Subcutaneous adipose tissue (tissue), 4 donors: ENCODE data around the gene SCN3B. TPM values are rescaled to one million over a fixed set of nuclear protein-coding genes. Genes with fewer than 3 reads are reported as not detected.

Experiments
- total RNA-seq, 4 donors: library from RNA; depleted of rRNA; stranded (reverse); fragments of >200 nt; gene quantifications; one replicate each; pipeline ENCODE4 v1.1.0, GENCODE V29; 2016
- TF ChIP-seq, protein P1 (sequence below): fragments of 450-650 bp; IDR thresholded peaks from one replicate; pipeline ENCODE4 v1.5.1; 2016; ENCODE audit warnings: low read depth, mild to moderate bottlenecking, control low read depth, antibody characterized with exemption, moderate library complexity

The SCN3B gene
- total RNA-seq, 4 donors from 2014 or later, result 0.17 to 1.5 (median 0.88) TPM

- TF ChIP-seq, protein P1, sequence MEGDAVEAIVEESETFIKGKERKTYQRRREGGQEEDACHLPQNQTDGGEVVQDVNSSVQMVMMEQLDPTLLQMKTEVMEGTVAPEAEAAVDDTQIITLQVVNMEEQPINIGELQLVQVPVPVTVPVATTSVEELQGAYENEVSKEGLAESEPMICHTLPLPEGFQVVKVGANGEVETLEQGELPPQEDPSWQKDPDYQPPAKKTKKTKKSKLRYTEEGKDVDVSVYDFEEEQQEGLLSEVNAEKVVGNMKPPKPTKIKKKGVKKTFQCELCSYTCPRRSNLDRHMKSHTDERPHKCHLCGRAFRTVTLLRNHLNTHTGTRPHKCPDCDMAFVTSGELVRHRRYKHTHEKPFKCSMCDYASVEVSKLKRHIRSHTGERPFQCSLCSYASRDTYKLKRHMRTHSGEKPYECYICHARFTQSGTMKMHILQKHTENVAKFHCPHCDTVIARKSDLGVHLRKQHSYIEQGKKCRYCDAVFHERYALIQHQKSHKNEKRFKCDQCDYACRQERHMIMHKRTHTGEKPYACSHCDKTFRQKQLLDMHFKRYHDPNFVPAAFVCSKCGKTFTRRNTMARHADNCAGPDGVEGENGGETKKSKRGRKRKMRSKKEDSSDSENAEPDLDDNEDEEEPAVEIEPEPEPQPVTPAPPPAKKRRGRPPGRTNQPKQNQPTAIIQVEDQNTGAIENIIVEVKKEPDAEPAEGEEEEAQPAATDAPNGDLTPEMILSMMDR, result no peak
These were observed 13.0 kb downstream of the SCN3B start for GRCh38 chr11:123641495-123641840.

GRCh38 chr11:123640677-123641494 lies 13.5 kb downstream of the SCN3B start:
- TF ChIP-seq, protein P1, result no peak

- TF ChIP-seq, protein P1, result no peak
These were observed 14.4 kb downstream of the SCN3B start for GRCh38 chr11:123640029-123640428.

DNA sequence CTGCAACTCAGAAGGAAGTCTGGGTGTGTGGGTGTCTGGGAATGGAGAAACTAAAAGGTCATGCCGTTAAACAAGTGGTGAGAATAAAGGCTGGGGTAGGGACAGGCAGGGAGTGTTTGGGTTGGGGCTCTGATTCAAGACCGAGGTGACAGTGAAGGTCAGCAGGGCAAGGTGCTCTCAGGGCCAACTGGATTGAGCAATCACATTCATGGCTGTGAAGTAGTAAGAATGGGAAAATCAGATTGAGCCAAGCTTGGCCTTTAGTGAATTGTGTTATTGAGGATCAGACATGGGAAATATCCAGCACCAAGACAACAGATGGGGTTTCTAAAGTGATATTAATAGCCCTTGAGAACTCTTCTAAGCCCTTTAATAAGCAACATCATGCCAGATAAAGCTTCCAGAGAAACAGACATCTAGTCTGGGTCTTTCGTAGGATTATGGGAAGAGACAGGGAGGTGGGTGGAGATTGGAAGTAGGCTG lies 24.3 kb downstream of the SCN3B start:
- TF ChIP-seq, protein P1, result no peak

DNA sequence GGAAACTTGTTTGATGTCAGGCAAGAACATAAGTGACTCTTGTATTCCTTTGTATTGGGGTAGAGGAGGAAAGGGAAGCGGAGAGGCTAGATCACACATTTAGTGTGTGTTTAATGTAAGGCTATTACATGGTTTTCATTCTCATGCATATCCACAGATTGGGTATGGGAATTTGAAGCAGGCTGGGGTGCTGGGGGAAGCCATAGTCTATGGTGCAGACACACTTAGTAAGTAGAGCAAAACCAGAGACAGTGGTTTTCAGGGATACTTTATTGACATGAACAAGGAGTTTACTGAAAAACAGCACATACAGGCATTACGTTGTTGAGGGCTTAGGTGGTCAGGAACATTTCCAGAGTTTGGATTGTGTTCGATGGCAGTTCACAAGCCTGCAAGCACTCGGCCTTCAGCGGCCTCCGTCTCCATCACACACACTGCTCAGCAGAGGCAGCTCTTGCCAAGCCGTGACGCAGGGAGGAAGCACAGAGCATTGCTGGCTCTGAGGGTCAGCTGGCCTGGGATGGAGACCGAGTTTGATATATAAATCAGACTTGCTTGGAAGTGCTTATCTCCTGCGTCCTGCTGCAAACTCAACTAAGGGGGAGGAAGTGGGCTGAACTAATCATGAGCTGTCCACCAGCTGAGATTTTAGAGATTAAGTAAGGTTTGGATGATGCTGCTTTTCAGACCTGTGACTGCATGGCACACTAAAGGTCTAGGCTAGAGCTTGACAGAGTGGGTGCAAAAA lies 25.3 kb downstream of the SCN3B start:
- TF ChIP-seq, protein P1, result no peak

GRCh38 chr11:123624974-123625373 lies 29.4 kb downstream of the SCN3B start:
- TF ChIP-seq, protein P1, result no peak

- TF ChIP-seq, protein P1, result no peak
These were observed 31.8 kb downstream of the SCN3B start for GRCh38 chr11:123622576-123622975.
